ENCODE results near the gene SMAD7. TPM values are rescaled to one million over a fixed set of nuclear protein-coding genes. Genes with fewer than 3 reads are reported as not detected.

The SMAD7 gene
- total and polyA plus RNA-seq, 10 of the 15 experiments (the other 5 are each of a cell fraction or from before 2014, with no cell fraction given) = 1.3 to 22.5 (median 8.0) TPM

- ATAC-seq (no peak), FAIRE-seq (no peak), DNase-seq (ENCODE audit: low read depth, low spot score) (no peak)
- TF ChIP-seq PML (IDR thresholded peaks at IDR 0.05; ENCODE audit: low read length) = no peak
- TF ChIP-seq ZBTB33 (IDR thresholded peaks at IDR 0.05) = no peak
- no peak for TF ChIP-seq NFIC (IDR thresholded peaks at IDR 0.05; ENCODE audit: low read depth, low read length)
- TF ChIP-seq SMAD1 (IDR thresholded peaks at IDR 0.05; ENCODE audit: low read depth, partially characterized antibody) = no peak
- no peak for TF ChIP-seq HCFC1 (IDR thresholded peaks at IDR 0.05; ENCODE audit: low read length)
- TF ChIP-seq ZNF384 (IDR thresholded peaks at IDR 0.05; ENCODE audit: borderline replicate concordance, low read depth, low read length) = no peak
- TF ChIP-seq MXI1 (IDR thresholded peaks at IDR 0.05; ENCODE audit: low read depth, low read length) = no peak
- no peak for TF ChIP-seq MYC (IDR thresholded peaks at IDR 0.05; ENCODE audit: insufficient read depth, insufficient read length, insufficient replicate concordance, low read length, severe bottlenecking)
- no peak for TF ChIP-seq TARDBP (IDR thresholded peaks at IDR 0.05; ENCODE audit: borderline replicate concordance)
- TF ChIP-seq BCL3 (IDR thresholded peaks at IDR 0.05; ENCODE audit: borderline replicate concordance, insufficient read depth, low read depth, low read length, poor library complexity, severe bottlenecking) = no peak
- no peak for TF ChIP-seq ATF3 (IDR thresholded peaks at IDR 0.05; ENCODE audit: borderline replicate concordance, extremely low read depth, low read depth, low read length)
- TF ChIP-seq USF1 (IDR thresholded peaks at IDR 0.05; ENCODE audit: borderline replicate concordance, extremely low read length, insufficient read depth, low read depth, low read length) = no peak
- no peak for TF ChIP-seq EP300 (IDR thresholded peaks at IDR 0.05; ENCODE audit: borderline replicate concordance in 1 of 2, control insufficient read depth in 1 of 2, low read depth in 2 of 2, low read length in 2 of 2)
- no peak for TF ChIP-seq GATAD2B (conservative IDR thresholded peaks at IDR 0.05; ENCODE audit: low read depth)
- ChIA-PET CTCF (interaction anchor here (0.6 kb wide), 1 partner anchor 70 kb away, joined by 4 read pairs; no protein-coding TSS in a partner anchor), POLR2A (no interaction called here), SMC1A (ENCODE audit: uncharacterized antibody, unreplicated experiment) (no interaction called here), RAD21 (ENCODE audit: unreplicated experiment) (no interaction called here)
- in situ Hi-C loops (cut with MboI) (no loop called here), intact Hi-C loops (cut with micrococcal nuclease; ENCODE audit: unreplicated experiment) (no loop called here)
- no peak overlapping the region for H3K4me3 ChIP-seq
- H3K36me3 ChIP-seq (ENCODE audit: control insufficient read depth in 2 of 2, insufficient read depth in 2 of 2, low read length in 1 of 2) = no peaks in the 10 kb centered on the region
- H3K79me2 ChIP-seq (ENCODE audit: control insufficient read depth, insufficient read depth, low read length) = no peaks in the 10 kb centered on the region
- WGBS (ENCODE audit: insufficient coverage, insufficient replicate concordance, low lambda C conversion rate, missing lambda C conversion rate) = 49% methylated on average over 16 of the region's 16 CpGs
- no peaks in the 10 kb centered on the region for H3K9me3 ChIP-seq (replicated peaks; ENCODE audit: control insufficient read depth, insufficient read depth, low read length)
- no peak overlapping the region for H3K4me2 ChIP-seq (ENCODE audit: control insufficient read depth, insufficient read depth)
- no peak overlapping the region for H3K27ac ChIP-seq (ENCODE audit: control insufficient read depth, insufficient read depth)
- H2AFZ ChIP-seq (ENCODE audit: control insufficient read depth, low read depth, low read length) = no peak overlapping the region
- no TSS peak for BruUV-seq (replicated peaks)
- H4K20me1 ChIP-seq (ENCODE audit: control insufficient read depth, insufficient read depth) = no peaks in the 10 kb centered on the region
- H3K4me1 ChIP-seq (ENCODE audit: control insufficient read depth, insufficient read depth, low read length) = no peaks in the 10 kb centered on the region; the same call in 1 of the 2 replicates
- H3K27me3 ChIP-seq (replicated peaks in 1 of 2; ENCODE audit: control insufficient read depth in 2 of 2, insufficient read depth in 2 of 2, low read length in 1 of 2) = no peaks in the 10 kb centered on the region; a peak in 1 of 4 replicates
- no peak overlapping the region for H3K9ac ChIP-seq (ENCODE audit: control insufficient read depth, insufficient read depth, low read length)
Observed at GRCh38 chr18:48989304-48990303, 38.8 kb upstream of the SMAD7 start.
